GM23338 (cell line): ENCODE data around the gene CRACR2B. TPM values are rescaled to one million over a fixed set of nuclear protein-coding genes. Genes with fewer than 3 reads are reported as not detected.

Experiments
- ATAC-seq: fragments of 200-7000 bp; cut with Tn5 transposase; 3 replicates; pipeline ENCODE4 v1.9.1; 2020
- DNase-seq: peaks from one replicate; pipeline ENCODE4 v3.0.0-alpha.2; 2015; ENCODE audit warnings: low spot score
- H2AFZ ChIP-seq: fragments of 200-600 bp; sonication (generic); 2 replicates; pipeline ENCODE4 v1.8.0; 2016; ENCODE audit warnings: antibody characterized with exemption, mild to moderate bottlenecking, moderate library complexity
- H3F3A ChIP-seq: fragments of 200-600 bp; sonication (generic); replicated peaks from 2 replicates; pipeline ENCODE4 v1.8.0; 2017; ENCODE audit warnings: antibody characterized with exemption, mixed run types, low read depth
- H3K27ac ChIP-seq: fragments of 200-600 bp; sonication (generic); 2 replicates; pipeline ENCODE4 v1.6.1; 2016; ENCODE audit warnings: low read depth
- H3K27me3 ChIP-seq: fragments of 200-600 bp; sonication (generic); 2 replicates; pipeline ENCODE4 v1.8.0; 2016; ENCODE audit warnings: mild to moderate bottlenecking, mixed run types, moderate library complexity; ENCODE audit not compliant: insufficient read depth
- H3K36me3 ChIP-seq: fragments of 200-600 bp; sonication (generic); 2 replicates; pipeline ENCODE4 v1.8.0; 2016; ENCODE audit warnings: mild to moderate bottlenecking; ENCODE audit not compliant: insufficient read depth
- H3K4me1 ChIP-seq: fragments of 200-600 bp; sonication (generic); 2 replicates; pipeline ENCODE4 v1.8.0; 2016; ENCODE audit warnings: mild to moderate bottlenecking, moderate library complexity; ENCODE audit not compliant: insufficient read depth
- H3K4me2 ChIP-seq: fragments of 200-600 bp; sonication (generic); 2 replicates; pipeline ENCODE4 v1.7.1; 2017; ENCODE audit warnings: mixed run types
- H3K4me3 ChIP-seq: fragments of 200-600 bp; sonication (generic); 2 replicates; pipeline ENCODE4 v1.6.1; 2016; ENCODE audit warnings: mixed run types
- H3K79me2 ChIP-seq: fragments of 200-600 bp; sonication (generic); replicated peaks from 2 replicates; pipeline ENCODE4 v1.8.0; 2017; ENCODE audit warnings: mild to moderate bottlenecking; ENCODE audit not compliant: insufficient read depth
- H3K9me2 ChIP-seq: fragments of 200-600 bp; sonication (generic); 2 replicates; pipeline ENCODE4 v1.8.0; 2017; ENCODE audit not compliant: insufficient read depth
- H4K20me1 ChIP-seq: fragments of 200-600 bp; sonication (generic); replicated peaks from 2 replicates; pipeline ENCODE4 v1.8.0; 2017; ENCODE audit warnings: mild to moderate bottlenecking; ENCODE audit not compliant: insufficient read depth
- H3K27ac Mint-ChIP-seq: 2 replicates; pipeline ENCODE4 v1.8.0; 2020; ENCODE audit warnings: inconsistent platforms, mild to moderate bottlenecking, moderate library complexity, mixed read lengths
- H3K27me3 Mint-ChIP-seq: 3 replicates; pipeline ENCODE4 v1.8.0; 2022; ENCODE audit warnings: low read depth, mild to moderate bottlenecking, moderate library complexity, mixed read lengths, inconsistent platforms; ENCODE audit not compliant: insufficient read depth, poor library complexity
- H3K36me3 Mint-ChIP-seq: 3 replicates; pipeline ENCODE4 v1.8.0; 2021; ENCODE audit warnings: low read depth, mild to moderate bottlenecking, inconsistent platforms, moderate library complexity, mixed read lengths
- H3K4me1 Mint-ChIP-seq: 3 replicates; pipeline ENCODE4 v1.8.0; 2020; ENCODE audit warnings: mild to moderate bottlenecking, inconsistent platforms, mixed read lengths
- H3K4me3 Mint-ChIP-seq: 3 replicates; pipeline ENCODE4 v1.8.0; 2021; ENCODE audit warnings: moderate library complexity, mild to moderate bottlenecking, inconsistent platforms, mixed read lengths
- H3K9me3 Mint-ChIP-seq: 3 replicates; pipeline ENCODE4 v1.8.0; 2020; ENCODE audit warnings: moderate library complexity, mild to moderate bottlenecking, inconsistent platforms, mixed read lengths
- CREB1 ChIP-seq: fragments of 250-450 bp; sonication (Bioruptor Pico); IDR thresholded peaks from 2 replicates; pipeline ENCODE4 v1.5.0; 2020; ENCODE audit warnings: low read depth, mild to moderate bottlenecking, moderate library complexity
- ETS1 ChIP-seq: IDR thresholded peaks from 2 replicates; pipeline ENCODE4 v1.6.1; 2016; ENCODE audit warnings: antibody characterized with exemption
- EZH2phosphoT487 ChIP-seq: fragments of 200-600 bp; sonication (generic); IDR thresholded peaks from one replicate; pipeline ENCODE4 v1.8.1; 2018; ENCODE audit warnings: antibody characterized with exemption; ENCODE audit not compliant: unreplicated experiment
- NANOG ChIP-seq: IDR thresholded peaks from 2 replicates; pipeline ENCODE4 v1.6.1; 2016; ENCODE audit warnings: antibody characterized with exemption, borderline replicate concordance
- ZNF114 ChIP-seq: fragments of 250-450 bp; sonication (Bioruptor Pico); IDR thresholded peaks from 2 replicates; pipeline ENCODE4 v1.5.0; 2020; ENCODE audit warnings: mild to moderate bottlenecking, moderate library complexity
- ZNF331 ChIP-seq: fragments of 250-450 bp; sonication (Bioruptor Pico); IDR thresholded peaks from 2 replicates; pipeline ENCODE4 v1.5.0; 2020; ENCODE audit warnings: low read depth, mild to moderate bottlenecking, moderate library complexity
- polyA plus RNA-seq: library from polyadenylated mRNA; unstranded; fragments of >200 nt; fragmentation: Nextera tagmentation; extraction: Ambion mirVana; gene quantifications from 2 replicates; pipeline ENCODE4 v1.2.1, GENCODE V29; 2016
- total RNA-seq: library from RNA; depleted of rRNA; stranded (reverse); fragments of >200 nt; shearing (Covaris generic); gene quantifications from 2 replicates; pipeline ENCODE4 v1.2.3, GENCODE V29; 2014
- TF ChIP-seq, protein P1 (sequence below): fragments of 250-450 bp; sonication (Bioruptor Pico); IDR thresholded peaks from 2 replicates; pipeline ENCODE4 v1.5.0; 2020; ENCODE audit warnings: mild to moderate bottlenecking, moderate library complexity

CRACR2B gene
- total and polyA plus RNA-seq, 2 experiments from 2014 or later, result 55.9 to 64.1 TPM

DNA sequence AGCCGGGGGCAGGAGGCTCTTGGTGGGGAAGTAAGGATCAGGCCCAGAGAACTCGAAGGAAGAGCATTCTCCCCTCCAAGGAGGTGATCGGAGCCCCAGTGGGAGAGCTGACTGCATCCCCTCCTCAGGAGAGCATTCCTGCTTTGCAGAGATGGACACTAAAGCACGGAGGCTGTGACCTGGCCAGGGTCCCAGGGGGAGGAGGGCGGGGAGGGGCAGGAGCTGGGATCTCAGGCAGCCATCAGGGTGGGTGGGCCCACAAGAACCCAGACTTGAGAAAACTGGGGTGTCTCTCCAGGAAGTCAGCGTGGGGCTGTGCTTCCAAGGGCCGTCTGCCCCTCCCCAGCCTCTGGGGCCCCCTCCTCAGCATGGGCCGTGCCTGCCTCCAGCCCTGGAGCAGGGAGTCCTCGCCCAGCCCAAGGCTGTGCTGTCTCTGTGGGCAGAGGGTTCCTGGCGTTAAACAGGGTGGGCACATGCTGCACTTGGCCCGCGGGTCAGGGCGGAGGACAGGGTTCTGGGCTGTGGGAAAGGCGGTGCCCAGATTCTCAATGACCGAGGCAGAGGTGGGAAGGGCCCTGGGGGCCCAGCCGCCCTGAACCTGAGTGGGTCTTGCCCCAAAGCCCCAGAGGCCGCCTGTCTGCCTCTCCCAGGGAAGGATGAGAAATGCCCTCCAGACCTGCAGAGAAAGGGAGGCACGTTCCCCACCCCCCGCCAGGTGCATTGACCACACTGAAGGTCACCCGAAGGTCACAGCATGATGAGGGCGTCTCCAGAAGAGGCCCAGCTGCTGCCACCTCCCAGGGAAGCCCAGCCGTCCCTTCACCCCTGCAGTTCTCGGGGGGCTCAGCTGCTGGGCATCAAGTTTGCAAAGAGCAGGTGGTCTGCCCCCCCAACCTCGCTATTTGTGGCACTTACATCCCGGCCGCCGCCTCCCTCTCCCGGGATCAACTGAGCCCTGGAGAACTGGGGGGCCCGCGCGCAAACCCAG, 38.5 kb upstream of the CRACR2B start (continued):
- no peak for TF ChIP-seq ETS1
- no peak for TF ChIP-seq ZNF114 (CRISPR knock-in tag)
- TF ChIP-seq NANOG, result no peak
- no peak for TF ChIP-seq CREB1 (CRISPR knock-in tag)
- TF ChIP-seq, protein P1, sequence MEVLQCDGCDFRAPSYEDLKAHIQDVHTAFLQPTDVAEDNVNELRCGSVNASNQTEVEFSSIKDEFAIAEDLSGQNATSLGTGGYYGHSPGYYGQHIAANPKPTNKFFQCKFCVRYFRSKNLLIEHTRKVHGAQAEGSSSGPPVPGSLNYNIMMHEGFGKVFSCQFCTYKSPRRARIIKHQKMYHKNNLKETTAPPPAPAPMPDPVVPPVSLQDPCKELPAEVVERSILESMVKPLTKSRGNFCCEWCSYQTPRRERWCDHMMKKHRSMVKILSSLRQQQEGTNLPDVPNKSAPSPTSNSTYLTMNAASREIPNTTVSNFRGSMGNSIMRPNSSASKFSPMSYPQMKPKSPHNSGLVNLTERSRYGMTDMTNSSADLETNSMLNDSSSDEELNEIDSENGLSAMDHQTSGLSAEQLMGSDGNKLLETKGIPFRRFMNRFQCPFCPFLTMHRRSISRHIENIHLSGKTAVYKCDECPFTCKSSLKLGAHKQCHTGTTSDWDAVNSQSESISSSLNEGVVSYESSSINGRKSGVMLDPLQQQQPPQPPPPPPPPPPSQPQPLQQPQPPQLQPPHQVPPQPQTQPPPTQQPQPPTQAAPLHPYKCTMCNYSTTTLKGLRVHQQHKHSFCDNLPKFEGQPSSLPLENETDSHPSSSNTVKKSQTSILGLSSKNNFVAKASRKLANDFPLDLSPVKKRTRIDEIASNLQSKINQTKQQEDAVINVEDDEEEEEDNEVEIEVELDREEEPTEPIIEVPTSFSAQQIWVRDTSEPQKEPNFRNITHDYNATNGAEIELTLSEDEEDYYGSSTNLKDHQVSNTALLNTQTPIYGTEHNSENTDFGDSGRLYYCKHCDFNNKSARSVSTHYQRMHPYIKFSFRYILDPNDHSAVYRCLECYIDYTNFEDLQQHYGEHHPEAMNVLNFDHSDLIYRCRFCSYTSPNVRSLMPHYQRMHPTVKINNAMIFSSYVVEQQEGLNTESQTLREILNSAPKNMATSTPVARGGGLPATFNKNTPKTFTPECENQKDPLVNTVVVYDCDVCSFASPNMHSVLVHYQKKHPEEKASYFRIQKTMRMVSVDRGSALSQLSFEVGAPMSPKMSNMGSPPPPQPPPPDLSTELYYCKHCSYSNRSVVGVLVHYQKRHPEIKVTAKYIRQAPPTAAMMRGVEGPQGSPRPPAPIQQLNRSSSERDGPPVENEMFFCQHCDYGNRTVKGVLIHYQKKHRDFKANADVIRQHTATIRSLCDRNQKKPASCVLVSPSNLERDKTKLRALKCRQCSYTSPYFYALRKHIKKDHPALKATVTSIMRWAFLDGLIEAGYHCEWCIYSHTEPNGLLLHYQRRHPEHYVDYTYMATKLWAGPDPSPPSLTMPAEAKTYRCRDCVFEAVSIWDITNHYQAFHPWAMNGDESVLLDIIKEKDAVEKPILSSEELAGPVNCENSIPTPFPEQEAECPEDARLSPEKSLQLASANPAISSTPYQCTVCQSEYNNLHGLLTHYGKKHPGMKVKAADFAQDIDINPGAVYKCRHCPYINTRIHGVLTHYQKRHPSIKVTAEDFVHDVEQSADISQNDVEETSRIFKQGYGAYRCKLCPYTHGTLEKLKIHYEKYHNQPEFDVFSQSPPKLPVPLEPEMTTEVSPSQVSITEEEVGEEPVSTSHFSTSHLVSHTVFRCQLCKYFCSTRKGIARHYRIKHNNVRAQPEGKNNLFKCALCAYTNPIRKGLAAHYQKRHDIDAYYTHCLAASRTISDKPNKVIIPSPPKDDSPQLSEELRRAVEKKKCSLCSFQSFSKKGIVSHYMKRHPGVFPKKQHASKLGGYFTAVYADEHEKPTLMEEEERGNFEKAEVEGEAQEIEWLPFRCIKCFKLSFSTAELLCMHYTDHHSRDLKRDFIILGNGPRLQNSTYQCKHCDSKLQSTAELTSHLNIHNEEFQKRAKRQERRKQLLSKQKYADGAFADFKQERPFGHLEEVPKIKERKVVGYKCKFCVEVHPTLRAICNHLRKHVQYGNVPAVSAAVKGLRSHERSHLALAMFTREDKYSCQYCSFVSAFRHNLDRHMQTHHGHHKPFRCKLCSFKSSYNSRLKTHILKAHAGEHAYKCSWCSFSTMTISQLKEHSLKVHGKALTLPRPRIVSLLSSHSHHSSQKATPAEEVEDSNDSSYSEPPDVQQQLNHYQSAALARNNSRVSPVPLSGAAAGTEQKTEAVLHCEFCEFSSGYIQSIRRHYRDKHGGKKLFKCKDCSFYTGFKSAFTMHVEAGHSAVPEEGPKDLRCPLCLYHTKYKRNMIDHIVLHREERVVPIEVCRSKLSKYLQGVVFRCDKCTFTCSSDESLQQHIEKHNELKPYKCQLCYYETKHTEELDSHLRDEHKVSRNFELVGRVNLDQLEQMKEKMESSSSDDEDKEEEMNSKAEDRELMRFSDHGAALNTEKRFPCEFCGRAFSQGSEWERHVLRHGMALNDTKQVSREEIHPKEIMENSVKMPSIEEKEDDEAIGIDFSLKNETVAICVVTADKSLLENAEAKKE, result no peak

DNA sequence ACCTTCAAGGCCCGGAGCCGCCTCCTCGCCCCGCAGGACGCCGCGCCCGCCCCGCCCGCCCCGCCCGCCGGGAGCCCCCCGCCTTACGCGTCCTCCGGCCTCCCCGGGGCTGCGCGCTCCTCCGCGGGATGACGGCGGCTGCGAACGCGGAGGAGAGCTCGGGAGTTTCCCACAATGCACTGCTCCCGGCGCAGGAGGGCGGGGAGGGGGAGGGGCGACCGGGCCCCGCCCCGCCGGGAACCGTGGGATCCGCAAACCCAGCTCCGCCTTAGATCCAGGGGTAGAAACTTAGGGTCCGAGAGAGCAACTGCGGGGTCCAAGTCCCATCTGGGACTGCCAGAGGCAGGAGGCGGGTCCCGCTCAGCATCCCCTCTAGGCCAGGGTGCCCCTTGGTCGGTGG, 37.8 kb upstream of the CRACR2B start, which contains the start of gene CEND1:
Gene CEND1 (minus strand): TSS at position 148 of the 400 bp plus-strand sequence. CDS start 1,514 bp downstream, outside the sequence.
- Histone ChIP-seq H3K79me2 (no peaks in the 10 kb centered on the region), H3K4me2 (peak within 1 kb of the TSS; percentile 83), H3K27ac (no peak within 1 kb of the TSS), H3K9me2 (no peaks in the 10 kb centered on the region), H4K20me1 (peaks cover 7% of the 10 kb centered on the region), H2AFZ (no peak within 1 kb of the TSS), H3K4me1 (peaks cover 15% of the 10 kb centered on the region; the same call in 1 of the 2 replicates), H3K4me3 (peak within 1 kb of the TSS; percentile 51), H3K27me3 (no peaks in the 10 kb centered on the region), H3K36me3 (no peaks in the 10 kb centered on the region), H3F3A (peaks cover 13% of the 10 kb centered on the region)
- Mint-ChIP-seq H3K36me3 (peaks cover 6% of the 10 kb centered on the region; the same call in 2 of the 3 replicates), H3K4me1 (peaks cover 24% of the 10 kb centered on the region), H3K27ac (no peak within 1 kb of the TSS), H3K4me3 (peak within 1 kb of the TSS; percentile 56), H3K9me3 (no peaks in the 10 kb centered on the region), H3K27me3 (peaks cover 15% of the 10 kb centered on the region)
- peak; percentile 79 for DNase-seq
- ATAC-seq, result peak; percentile 17
- no peak for TF ChIP-seq ZNF331 (CRISPR knock-in tag)
- no peak for TF ChIP-seq EZH2phosphoT487
- TF ChIP-seq CREB1 (CRISPR knock-in tag), result no peak
- TF ChIP-seq NANOG, result no peak
